HepG2 (cell line): ENCODE results near the gene EVA1A.

ENCODE experiments used
- EZH2 ChIP-seq: conservative IDR thresholded peaks from 2 replicates; pipeline ENCODE4 v1.6.1; 2012; ENCODE audit warnings: mild to moderate bottlenecking, low read depth, low read length, moderate library complexity
- JUNB ChIP-seq: sonication (generic); formaldehyde crosslinking; IDR thresholded peaks from 2 replicates; pipeline ENCODE4 v1.8.0; 2022; ENCODE audit warnings: missing genetic modification reagents, mild to moderate bottlenecking, borderline replicate concordance
- MXI1 ChIP-seq: IDR thresholded peaks from 3 replicates; pipeline ENCODE4 v1.6.1; 2012; ENCODE audit warnings: low read depth, low read length, inconsistent platforms, borderline replicate concordance
- MZF1 ChIP-seq: sonication (generic); formaldehyde crosslinking; IDR thresholded peaks from 2 replicates; pipeline ENCODE4 v1.8.1; 2023; ENCODE audit warnings: mild to moderate bottlenecking, missing genetic modification reagents, borderline replicate concordance
- TARDBP ChIP-seq: sonication (generic); formaldehyde crosslinking; IDR thresholded peaks from 2 replicates; pipeline ENCODE4 v1.8.0; 2022; ENCODE audit warnings: mild to moderate bottlenecking, missing genetic modification reagents
- TBP ChIP-seq: sonication (generic); formaldehyde crosslinking; IDR thresholded peaks from 2 replicates; pipeline ENCODE4 v1.5.0; 2020; ENCODE audit warnings: missing genetic modification reagents
- TOPORS ChIP-seq: sonication (generic); formaldehyde crosslinking; IDR thresholded peaks from 2 replicates; pipeline ENCODE4 v1.8.0; 2023; ENCODE audit warnings: mild to moderate bottlenecking, missing genetic modification reagents
- U2AF1 ChIP-seq: fragments of 200-400 bp; formaldehyde crosslinking; optimal IDR thresholded peaks from 2 replicates; pipeline ENCODE3; 2017; ENCODE audit warnings: mild to moderate bottlenecking, low read depth, low read length
- TF ChIP-seq, protein P1 (sequence below): sonication (generic); formaldehyde crosslinking; IDR thresholded peaks from 2 replicates; pipeline ENCODE4 v1.5.0; 2020; ENCODE audit warnings: mild to moderate bottlenecking, missing genetic modification reagents, moderate library complexity
- TF ChIP-seq, protein P2 (sequence below): IDR thresholded peaks from 2 replicates; pipeline ENCODE4 v1.6.1; 2016; ENCODE audit warnings: missing compliant biosample characterization, missing genetic modification reagents, borderline replicate concordance

DNA sequence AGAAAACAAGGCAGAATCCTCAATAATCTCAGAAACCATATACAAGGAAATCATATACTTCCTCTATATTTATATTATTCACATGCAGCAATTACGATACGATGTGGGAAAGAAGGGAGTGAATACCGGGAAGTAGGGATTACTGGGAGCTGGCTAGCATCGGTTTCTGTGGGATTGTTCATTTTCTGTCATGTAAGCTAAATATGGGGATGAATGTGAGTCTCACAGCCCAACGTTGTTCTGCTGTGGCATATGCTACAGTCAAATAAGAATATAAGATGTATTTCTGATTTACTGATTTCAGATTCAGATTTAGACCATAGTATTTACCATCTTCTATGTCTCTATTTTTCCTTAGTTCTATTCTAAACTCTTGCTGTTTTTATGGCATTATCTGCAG is 113.6 kb downstream of the EVA1A start:
- TF ChIP-seq TARDBP (no peak), TOPORS (no peak), MZF1 (no peak), MXI1 (no peak), EZH2 (no peak), U2AF1 (no peak), JUNB (CRISPR knock-in tag) (no peak), TBP (CRISPR knock-in tag) (no peak)
- TF ChIP-seq, protein P1, sequence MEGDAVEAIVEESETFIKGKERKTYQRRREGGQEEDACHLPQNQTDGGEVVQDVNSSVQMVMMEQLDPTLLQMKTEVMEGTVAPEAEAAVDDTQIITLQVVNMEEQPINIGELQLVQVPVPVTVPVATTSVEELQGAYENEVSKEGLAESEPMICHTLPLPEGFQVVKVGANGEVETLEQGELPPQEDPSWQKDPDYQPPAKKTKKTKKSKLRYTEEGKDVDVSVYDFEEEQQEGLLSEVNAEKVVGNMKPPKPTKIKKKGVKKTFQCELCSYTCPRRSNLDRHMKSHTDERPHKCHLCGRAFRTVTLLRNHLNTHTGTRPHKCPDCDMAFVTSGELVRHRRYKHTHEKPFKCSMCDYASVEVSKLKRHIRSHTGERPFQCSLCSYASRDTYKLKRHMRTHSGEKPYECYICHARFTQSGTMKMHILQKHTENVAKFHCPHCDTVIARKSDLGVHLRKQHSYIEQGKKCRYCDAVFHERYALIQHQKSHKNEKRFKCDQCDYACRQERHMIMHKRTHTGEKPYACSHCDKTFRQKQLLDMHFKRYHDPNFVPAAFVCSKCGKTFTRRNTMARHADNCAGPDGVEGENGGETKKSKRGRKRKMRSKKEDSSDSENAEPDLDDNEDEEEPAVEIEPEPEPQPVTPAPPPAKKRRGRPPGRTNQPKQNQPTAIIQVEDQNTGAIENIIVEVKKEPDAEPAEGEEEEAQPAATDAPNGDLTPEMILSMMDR (CRISPR knock-in tag): no peak
- TF ChIP-seq, protein P2, sequence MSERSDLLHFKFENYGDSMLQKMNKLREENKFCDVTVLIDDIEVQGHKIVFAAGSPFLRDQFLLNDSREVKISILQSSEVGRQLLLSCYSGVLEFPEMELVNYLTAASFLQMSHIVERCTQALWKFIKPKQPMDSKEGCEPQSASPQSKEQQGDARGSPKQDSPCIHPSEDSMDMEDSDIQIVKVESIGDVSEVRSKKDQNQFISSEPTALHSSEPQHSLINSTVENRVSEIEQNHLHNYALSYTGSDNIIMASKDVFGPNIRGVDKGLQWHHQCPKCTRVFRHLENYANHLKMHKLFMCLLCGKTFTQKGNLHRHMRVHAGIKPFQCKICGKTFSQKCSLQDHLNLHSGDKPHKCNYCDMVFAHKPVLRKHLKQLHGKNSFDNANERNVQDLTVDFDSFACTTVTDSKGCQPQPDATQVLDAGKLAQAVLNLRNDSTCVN: no peak
